ENCODE data around the gene TBC1D3H.
"Not testable (repeated sequence)": the region's sequence is repeated elsewhere in the genome, so short reads cannot be mapped to it uniquely, and the experiment has no call there.

The TBC1D3H gene

DNA sequence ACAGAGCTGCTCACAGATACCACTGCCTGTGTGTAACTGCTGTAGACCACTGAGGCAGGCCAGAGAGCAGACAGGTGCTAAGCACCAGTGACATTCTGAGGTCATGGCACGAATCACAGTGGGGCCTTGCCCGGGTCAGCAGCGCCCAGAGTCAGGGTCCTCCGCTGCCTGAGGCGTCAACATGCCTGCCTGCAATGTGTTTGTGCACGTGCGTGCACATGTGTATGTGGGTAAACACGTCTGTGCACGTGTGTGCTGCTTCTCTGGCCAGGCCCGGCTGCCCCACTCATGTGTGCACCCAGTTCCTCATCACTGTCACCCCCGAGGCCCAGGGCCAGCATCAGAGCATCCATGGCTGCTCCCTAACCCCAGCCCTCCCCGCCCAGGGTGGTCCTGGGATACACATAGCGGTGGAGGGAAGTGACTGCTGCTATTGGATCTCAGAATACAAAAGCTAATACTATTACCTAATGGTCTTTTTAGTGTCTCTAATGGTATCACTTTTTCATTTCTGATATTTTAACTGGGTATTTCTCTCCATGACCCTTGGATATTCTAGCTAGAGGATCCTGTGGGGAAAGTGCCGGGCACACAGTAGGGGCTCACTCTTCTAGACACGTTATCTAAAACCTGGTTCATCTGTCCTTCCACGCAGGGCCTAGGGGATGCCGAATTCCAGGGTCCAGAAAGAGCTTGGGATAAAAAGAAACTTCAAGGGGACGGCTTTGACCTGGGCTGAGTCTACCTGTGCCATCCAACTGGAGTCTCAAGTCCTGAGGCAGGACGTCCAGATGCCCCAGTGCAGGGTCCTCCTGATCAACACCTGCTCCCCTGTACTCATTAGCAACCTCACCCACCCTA is at the start of gene TBC1D3H:
TBC1D3H (minus strand) TSS at position 51 of the 861 bp plus-strand sequence. CDS start 1,540 bp downstream, outside the sequence.
- not testable (repeated sequence) for DNase-seq

DNA sequence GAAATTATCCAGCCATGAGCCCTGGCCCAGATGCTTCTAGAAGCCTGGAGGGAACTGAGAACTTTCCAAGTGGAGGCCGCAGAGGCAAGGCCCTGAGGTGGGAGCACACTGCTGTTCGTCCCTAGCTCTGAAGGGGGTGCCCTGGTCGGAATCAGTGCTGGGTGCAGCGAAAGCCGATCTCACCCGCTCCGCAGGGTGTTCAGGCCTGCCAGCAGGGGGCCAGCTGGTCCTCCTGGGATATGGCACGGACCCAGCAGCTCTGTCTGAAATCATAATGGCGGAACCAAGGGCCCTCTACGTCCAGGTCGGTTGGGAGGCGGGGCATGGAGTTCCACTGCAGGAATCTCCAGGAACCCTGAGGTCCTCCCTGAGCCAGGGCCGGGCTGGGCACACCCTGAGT is 40.7 kb upstream of the TBC1D3H start:
- DNase-seq: not testable (repeated sequence)

DNA sequence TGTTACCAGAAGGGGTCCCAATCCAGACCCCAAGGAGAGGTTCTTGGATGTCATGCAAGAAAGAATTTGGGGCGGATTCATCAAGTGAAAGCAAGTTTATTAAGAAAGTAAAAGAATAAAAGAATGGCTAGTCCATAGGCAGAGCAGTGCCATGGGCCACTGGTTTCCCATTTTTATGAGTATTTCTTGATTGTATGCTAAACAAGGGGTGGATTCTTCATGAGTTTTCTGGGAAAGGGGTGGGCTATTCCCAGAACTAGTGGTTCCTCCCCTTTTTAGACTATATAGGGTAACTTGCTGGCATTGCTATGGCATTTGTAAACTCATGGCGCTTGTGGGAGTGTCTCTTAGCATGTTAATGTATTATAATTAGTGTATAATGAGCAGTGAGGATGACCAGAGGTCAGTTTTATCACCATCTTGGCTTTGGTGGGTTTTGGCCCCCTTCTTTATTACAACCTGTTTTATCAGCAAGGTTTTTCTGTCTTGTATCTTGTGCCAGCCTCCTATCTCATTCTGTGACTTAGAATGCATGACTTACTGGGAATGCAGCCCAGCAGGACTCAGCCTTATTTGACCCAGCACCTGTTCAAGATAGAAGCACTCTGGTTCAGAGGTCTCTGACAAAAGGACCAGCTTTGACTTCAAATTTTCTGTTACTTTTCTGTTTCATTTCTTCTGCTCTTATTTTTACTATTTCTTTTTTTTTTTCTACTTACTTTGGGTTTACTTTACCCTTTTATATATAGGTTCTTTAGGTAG is 27.1 kb upstream of the TBC1D3H start:
- DNase-seq: not testable (repeated sequence)

DNA sequence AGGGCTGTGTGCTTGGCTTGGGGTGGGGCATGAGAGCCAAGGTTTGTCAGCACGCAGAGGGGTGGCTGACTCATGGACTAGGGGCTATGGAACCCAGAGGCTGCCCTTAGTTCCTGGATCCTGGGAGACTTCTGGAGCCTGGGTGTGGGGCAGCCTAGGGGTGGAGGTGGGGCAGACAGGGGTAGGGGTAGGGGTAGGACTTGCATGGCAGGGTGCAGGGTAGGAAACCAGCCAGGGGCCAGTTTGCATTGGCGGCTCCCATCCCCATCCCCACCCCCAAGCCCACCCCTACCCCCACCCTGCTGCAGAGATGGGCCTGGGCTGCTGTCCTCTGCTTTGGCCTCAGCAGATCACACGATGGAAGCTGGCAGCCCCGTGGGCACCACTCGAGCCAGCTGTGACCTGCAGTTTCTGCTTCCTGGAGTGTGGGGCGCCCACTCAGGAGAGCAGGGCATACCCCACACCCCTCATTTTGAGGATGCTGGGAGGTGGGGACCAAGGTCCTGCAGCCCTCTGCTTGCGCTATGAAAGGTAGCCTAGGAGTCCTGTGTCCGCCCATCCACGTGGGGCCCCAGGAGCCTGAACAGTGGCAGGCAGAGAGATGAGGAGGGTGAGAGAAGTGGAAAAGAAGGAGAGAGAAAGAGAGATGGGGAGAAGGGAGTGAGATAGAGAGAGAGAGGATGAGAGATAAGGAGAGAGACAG is 2.9 kb upstream of the TBC1D3H start:
- not testable (repeated sequence) for DNase-seq

GRCh38 chr17:36375938-36376337 is 12.3 kb downstream of the TBC1D3H start:
- DNase-seq: not testable (repeated sequence)

GRCh38 chr17:36362496-36362895 is 25.7 kb downstream of the TBC1D3H start:
- DNase-seq: not testable (repeated sequence)
